H1 (cell line): Measurements from ENCODE around the gene HOXA6. TPM values are rescaled to one million over a fixed set of nuclear protein-coding genes. Genes with fewer than 3 reads are reported as not detected.

Experiments
- CHD2 ChIP-seq: IDR thresholded peaks from 2 replicates; pipeline ENCODE4 v1.6.1; 2012; ENCODE audit warnings: low read length, improper control_type of control experiment
- polyA plus RNA-seq, 7 experiments: library from polyadenylated mRNA; depleted of rRNA in 3 of 7; stranded (reverse) in 5 of 7; unstranded in 2 of 7; fragments of >200 nt in 5 of 7; fragments of 200-250 nt in 2 of 7; gene quantifications; 1 replicate in 5 of 7; 2 replicates in 1 of 7; 4 replicates in 1 of 7; pipeline versions ENCODE4 v1.2.1 to v1.2.3, GENCODE V29; 2011 to 2013; ENCODE audit warnings: missing spikeins in 2 of 7, mixed read lengths in 2 of 7
- total RNA-seq: library from RNA; stranded (reverse); fragmentation: NEBNext Ultra II Directional; extraction: Animal tissue kit (Norgen Biotek cat#: 25700); gene quantifications from 2 replicates; pipeline ENCODE4 v1.2.1, GENCODE V29; 2021
- TF ChIP-seq, protein P1 (sequence below): fragments of 300-600 bp; sonication (generic); IDR thresholded peaks from 2 replicates; pipeline ENCODE4 v1.7.1; 2012; ENCODE audit warnings: low read length, moderate library complexity, mild to moderate bottlenecking, inconsistent platforms; ENCODE audit not compliant: insufficient replicate concordance

Gene HOXA6
- total and polyA plus RNA-seq, 2 of the 8 experiments (the other 6 are each of a cell fraction or from before 2014, with no cell fraction given): not detected

DNA sequence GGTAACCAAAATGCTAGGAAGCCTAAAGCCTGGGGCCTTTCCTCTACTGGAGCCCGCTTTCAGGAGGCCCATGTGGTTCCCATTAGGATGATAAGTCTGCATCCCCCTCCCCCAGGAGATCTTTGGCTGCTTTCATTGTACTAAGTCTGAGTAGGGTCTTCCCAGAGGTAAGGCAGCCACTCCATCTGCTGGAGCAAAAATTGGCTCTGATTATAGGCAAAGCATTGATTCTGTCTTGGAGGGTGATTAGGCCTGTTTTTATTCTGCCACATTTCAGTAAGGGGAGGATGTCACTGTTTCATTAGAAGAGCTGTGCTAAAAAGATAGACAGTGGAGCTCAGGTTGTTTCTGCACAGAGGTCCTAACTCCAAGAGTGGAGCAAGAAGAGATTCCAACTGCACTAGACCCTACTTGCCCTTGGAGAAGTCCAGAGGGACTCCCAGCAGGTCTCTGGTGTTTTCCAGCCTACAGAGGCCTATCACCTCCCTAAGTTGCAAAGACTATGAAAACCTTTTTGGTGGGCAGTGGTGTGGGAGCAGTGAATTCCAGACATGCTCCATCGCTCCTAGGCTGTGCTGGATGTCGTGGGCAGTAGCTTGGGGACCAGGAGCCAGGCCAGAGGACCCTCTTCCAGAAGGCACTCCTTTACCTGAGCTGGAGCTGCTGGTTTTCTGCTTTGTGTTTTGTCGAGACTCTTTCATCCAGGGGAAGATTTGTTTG is 37.9 kb downstream of the HOXA6 start (continued):
- TF ChIP-seq, protein P1, sequence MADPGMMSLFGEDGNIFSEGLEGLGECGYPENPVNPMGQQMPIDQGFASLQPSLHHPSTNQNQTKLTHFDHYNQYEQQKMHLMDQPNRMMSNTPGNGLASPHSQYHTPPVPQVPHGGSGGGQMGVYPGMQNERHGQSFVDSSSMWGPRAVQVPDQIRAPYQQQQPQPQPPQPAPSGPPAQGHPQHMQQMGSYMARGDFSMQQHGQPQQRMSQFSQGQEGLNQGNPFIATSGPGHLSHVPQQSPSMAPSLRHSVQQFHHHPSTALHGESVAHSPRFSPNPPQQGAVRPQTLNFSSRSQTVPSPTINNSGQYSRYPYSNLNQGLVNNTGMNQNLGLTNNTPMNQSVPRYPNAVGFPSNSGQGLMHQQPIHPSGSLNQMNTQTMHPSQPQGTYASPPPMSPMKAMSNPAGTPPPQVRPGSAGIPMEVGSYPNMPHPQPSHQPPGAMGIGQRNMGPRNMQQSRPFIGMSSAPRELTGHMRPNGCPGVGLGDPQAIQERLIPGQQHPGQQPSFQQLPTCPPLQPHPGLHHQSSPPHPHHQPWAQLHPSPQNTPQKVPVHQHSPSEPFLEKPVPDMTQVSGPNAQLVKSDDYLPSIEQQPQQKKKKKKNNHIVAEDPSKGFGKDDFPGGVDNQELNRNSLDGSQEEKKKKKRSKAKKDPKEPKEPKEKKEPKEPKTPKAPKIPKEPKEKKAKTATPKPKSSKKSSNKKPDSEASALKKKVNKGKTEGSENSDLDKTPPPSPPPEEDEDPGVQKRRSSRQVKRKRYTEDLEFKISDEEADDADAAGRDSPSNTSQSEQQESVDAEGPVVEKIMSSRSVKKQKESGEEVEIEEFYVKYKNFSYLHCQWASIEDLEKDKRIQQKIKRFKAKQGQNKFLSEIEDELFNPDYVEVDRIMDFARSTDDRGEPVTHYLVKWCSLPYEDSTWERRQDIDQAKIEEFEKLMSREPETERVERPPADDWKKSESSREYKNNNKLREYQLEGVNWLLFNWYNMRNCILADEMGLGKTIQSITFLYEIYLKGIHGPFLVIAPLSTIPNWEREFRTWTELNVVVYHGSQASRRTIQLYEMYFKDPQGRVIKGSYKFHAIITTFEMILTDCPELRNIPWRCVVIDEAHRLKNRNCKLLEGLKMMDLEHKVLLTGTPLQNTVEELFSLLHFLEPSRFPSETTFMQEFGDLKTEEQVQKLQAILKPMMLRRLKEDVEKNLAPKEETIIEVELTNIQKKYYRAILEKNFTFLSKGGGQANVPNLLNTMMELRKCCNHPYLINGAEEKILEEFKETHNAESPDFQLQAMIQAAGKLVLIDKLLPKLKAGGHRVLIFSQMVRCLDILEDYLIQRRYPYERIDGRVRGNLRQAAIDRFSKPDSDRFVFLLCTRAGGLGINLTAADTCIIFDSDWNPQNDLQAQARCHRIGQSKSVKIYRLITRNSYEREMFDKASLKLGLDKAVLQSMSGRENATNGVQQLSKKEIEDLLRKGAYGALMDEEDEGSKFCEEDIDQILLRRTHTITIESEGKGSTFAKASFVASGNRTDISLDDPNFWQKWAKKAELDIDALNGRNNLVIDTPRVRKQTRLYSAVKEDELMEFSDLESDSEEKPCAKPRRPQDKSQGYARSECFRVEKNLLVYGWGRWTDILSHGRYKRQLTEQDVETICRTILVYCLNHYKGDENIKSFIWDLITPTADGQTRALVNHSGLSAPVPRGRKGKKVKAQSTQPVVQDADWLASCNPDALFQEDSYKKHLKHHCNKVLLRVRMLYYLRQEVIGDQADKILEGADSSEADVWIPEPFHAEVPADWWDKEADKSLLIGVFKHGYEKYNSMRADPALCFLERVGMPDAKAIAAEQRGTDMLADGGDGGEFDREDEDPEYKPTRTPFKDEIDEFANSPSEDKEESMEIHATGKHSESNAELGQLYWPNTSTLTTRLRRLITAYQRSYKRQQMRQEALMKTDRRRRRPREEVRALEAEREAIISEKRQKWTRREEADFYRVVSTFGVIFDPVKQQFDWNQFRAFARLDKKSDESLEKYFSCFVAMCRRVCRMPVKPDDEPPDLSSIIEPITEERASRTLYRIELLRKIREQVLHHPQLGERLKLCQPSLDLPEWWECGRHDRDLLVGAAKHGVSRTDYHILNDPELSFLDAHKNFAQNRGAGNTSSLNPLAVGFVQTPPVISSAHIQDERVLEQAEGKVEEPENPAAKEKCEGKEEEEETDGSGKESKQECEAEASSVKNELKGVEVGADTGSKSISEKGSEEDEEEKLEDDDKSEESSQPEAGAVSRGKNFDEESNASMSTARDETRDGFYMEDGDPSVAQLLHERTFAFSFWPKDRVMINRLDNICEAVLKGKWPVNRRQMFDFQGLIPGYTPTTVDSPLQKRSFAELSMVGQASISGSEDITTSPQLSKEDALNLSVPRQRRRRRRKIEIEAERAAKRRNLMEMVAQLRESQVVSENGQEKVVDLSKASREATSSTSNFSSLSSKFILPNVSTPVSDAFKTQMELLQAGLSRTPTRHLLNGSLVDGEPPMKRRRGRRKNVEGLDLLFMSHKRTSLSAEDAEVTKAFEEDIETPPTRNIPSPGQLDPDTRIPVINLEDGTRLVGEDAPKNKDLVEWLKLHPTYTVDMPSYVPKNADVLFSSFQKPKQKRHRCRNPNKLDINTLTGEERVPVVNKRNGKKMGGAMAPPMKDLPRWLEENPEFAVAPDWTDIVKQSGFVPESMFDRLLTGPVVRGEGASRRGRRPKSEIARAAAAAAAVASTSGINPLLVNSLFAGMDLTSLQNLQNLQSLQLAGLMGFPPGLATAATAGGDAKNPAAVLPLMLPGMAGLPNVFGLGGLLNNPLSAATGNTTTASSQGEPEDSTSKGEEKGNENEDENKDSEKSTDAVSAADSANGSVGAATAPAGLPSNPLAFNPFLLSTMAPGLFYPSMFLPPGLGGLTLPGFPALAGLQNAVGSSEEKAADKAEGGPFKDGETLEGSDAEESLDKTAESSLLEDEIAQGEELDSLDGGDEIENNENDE: no peak
- no peak for TF ChIP-seq CHD2
